GM19452 (cell line): ENCODE data around the gene FNIP1.
"Not testable (repeated sequence)": the region's sequence is repeated elsewhere in the genome, so short reads cannot be mapped to it uniquely, and the experiment has no call there.

Experiments used
- ATAC-seq: cut with Tn5 transposase; IDR thresholded peaks from one replicate; pipeline ENCODE4 v1.9.1; 2021; ENCODE audit not compliant: unreplicated experiment

The FNIP1 gene

GRCh38 chr5:131787736-131788135 lies 9.1 kb downstream of the FNIP1 start:
- no peak for ATAC-seq

- ATAC-seq = no peak
Measured at GRCh38 chr5:131786900-131787692, 9.7 kb downstream of the FNIP1 start.

GRCh38 chr5:131786036-131786435 lies 10.8 kb downstream of the FNIP1 start:
- ATAC-seq = no peak

GRCh38 chr5:131783874-131784273 lies 12.9 kb downstream of the FNIP1 start:
- no peak for ATAC-seq

- ATAC-seq = no peak
Measured at GRCh38 chr5:131783357-131783756, 13.5 kb downstream of the FNIP1 start.

- ATAC-seq = no peak
Measured at GRCh38 chr5:131782717-131783116, 14.1 kb downstream of the FNIP1 start.

GRCh38 chr5:131778141-131778540 lies 18.7 kb downstream of the FNIP1 start:
- ATAC-seq = not testable (repeated sequence)

- ATAC-seq = no peak
Measured at GRCh38 chr5:131776450-131776849, 20.4 kb downstream of the FNIP1 start.

- no peak for ATAC-seq
Measured at GRCh38 chr5:131774652-131775367, 22.0 kb downstream of the FNIP1 start.

- ATAC-seq = no peak
Measured at GRCh38 chr5:131773805-131774204, 23.0 kb downstream of the FNIP1 start.

GRCh38 chr5:131771692-131772091 lies 25.1 kb downstream of the FNIP1 start:
- ATAC-seq = no peak

GRCh38 chr5:131769961-131770360 lies 26.9 kb downstream of the FNIP1 start:
- no peak for ATAC-seq

- ATAC-seq = no peak
Measured at GRCh38 chr5:131769336-131769735, 27.5 kb downstream of the FNIP1 start.

GRCh38 chr5:131767891-131768290 lies 28.9 kb downstream of the FNIP1 start:
- ATAC-seq = no peak

- no peak for ATAC-seq
Measured at GRCh38 chr5:131766689-131767088, 30.1 kb downstream of the FNIP1 start.

- ATAC-seq = no peak
Measured at GRCh38 chr5:131765261-131765660, 31.6 kb downstream of the FNIP1 start.

- ATAC-seq = no peak
Measured at GRCh38 chr5:131763968-131764367, 32.8 kb downstream of the FNIP1 start.

- ATAC-seq = no peak
Measured at GRCh38 chr5:131760793-131761192, 36.0 kb downstream of the FNIP1 start.

- ATAC-seq = no peak
Measured at GRCh38 chr5:131759704-131760103, 37.1 kb downstream of the FNIP1 start.

- no peak for ATAC-seq
Measured at GRCh38 chr5:131758520-131758900, 38.3 kb downstream of the FNIP1 start.

- no peak for ATAC-seq
Measured at GRCh38 chr5:131757830-131758519, 38.8 kb downstream of the FNIP1 start.

GRCh38 chr5:131756942-131757341 lies 39.9 kb downstream of the FNIP1 start:
- no peak for ATAC-seq
